A549 (cell line): Measurements from ENCODE around the gene ABHD2. TPM values are rescaled to one million over a fixed set of nuclear protein-coding genes. Genes with fewer than 3 reads are reported as not detected.
A peak's percentile ranks its signal among the peaks of the same experiment; 100 is the strongest.

Experiments used
- ATAC-seq, 2 experiments: fragments of 200-7000 bp in 1 of 2; fragments of >200 bp in 1 of 2; cut with Nextera tagmentation in 1 of 2; cut with Tn5 transposase in 1 of 2; 3 replicates each; pipeline versions ENCODE4 v1.8.0 to v1.9.1; 2018 to 2020; ENCODE audit warnings: mild to moderate bottlenecking in 1 of 2, moderate library complexity in 1 of 2
- CTCF ChIA-PET: fragments of 300-600 bp; sonication (Branson Sonifier 250); formaldehyde crosslinking; extraction: SDS; loops from one replicate; lab custom pipeline; 2021; ENCODE audit warnings: antibody characterized with exemption, inconsistent platforms; lab: Yijun Ruan, JAX
- POLR2A ChIA-PET: fragments of 350-600 bp; formaldehyde crosslinking; extraction: SDS; loops from one replicate; lab custom pipeline; 2021; ENCODE audit warnings: antibody characterized with exemption, inconsistent platforms; lab: Yijun Ruan, JAX
- DNase-seq, 2 experiments: peaks; one replicate each; pipeline versions ENCODE4 v3.0.0 to v3.0.0-alpha.2; 2011 to 2016; ENCODE audit warnings: low read depth in 1 of 2, low spot score in 1 of 2
- FAIRE-seq: peaks from 2 replicates; lab custom pipeline; 2011; peaks lifted over from hg19 to GRCh38; lab: Jason Lieb, UNC
- H3K27ac ChIP-seq, 2 experiments: fragments of >200 bp; sonication (Bioruptor Twin); formaldehyde crosslinking; 3 replicates each; pipeline ENCODE4 v1.5.1; 2016 to 2017
- H3K4me1 ChIP-seq: fragments of >200 bp; sonication (Bioruptor Twin); formaldehyde crosslinking; 3 replicates; pipeline ENCODE4 v1.6.1; 2016
- H3K4me2 ChIP-seq: fragments of >200 bp; sonication (Bioruptor Twin); formaldehyde crosslinking; 3 replicates; pipeline ENCODE4 v1.6.1; 2016
- H3K4me3 ChIP-seq: fragments of >200 bp; sonication (Bioruptor Twin); formaldehyde crosslinking; 3 replicates; pipeline ENCODE4 v1.5.1; 2016
- H3K9me3 ChIP-seq: fragments of >200 bp; sonication (Bioruptor Twin); formaldehyde crosslinking; 3 replicates; pipeline ENCODE4 v1.6.1; 2016
- CEBPB ChIP-seq, 2 experiments: fragments of >200 bp in 1 of 2; sonication (Bioruptor Twin) in 1 of 2; formaldehyde crosslinking in 1 of 2; IDR thresholded peaks; 2 replicates each; pipeline ENCODE4 v1.6.1; 2012 to 2016
- CHD4 ChIP-seq: fragments of 200-600 bp; sonication (generic); IDR thresholded peaks from 2 replicates; pipeline ENCODE4 v1.6.1; 2016; ENCODE audit warnings: antibody characterized with exemption, mild to moderate bottlenecking, borderline replicate concordance
- EHMT2 ChIP-seq: fragments of 200-600 bp; sonication (generic); IDR thresholded peaks from 2 replicates; pipeline ENCODE4 v1.6.1; 2016; ENCODE audit warnings: antibody characterized with exemption, low read depth, mild to moderate bottlenecking, moderate library complexity
- FOSL2 ChIP-seq, 2 experiments: fragments of 450-650 bp in 1 of 2; fragments of >200 bp in 1 of 2; sonication (Bioruptor Twin) in 1 of 2; formaldehyde crosslinking; IDR thresholded peaks; 2 replicates each; pipeline versions ENCODE4 v1.5.0 to v1.6.1; 2016 to 2020; ENCODE audit warnings: mild to moderate bottlenecking in 1 of 2, moderate library complexity in 1 of 2
- FOXS1 ChIP-seq: fragments of 250-450 bp; sonication (Bioruptor Pico); IDR thresholded peaks from 2 replicates; pipeline ENCODE4 v1.5.0; 2020; ENCODE audit warnings: mild to moderate bottlenecking, moderate library complexity
- HEYL ChIP-seq: fragments of 250-450 bp; sonication (Bioruptor Pico); IDR thresholded peaks from 2 replicates; pipeline ENCODE4 v1.8.0; 2021; ENCODE audit warnings: mild to moderate bottlenecking, moderate library complexity
- HOXB13 ChIP-seq: fragments of 250-450 bp; sonication (Bioruptor Pico); IDR thresholded peaks from 2 replicates; pipeline ENCODE4 v1.5.0; 2020; ENCODE audit warnings: low read depth, mild to moderate bottlenecking, moderate library complexity
- JUN ChIP-seq, 2 experiments: fragments of >200 bp; sonication (Bioruptor Twin); formaldehyde crosslinking; IDR thresholded peaks; 2 replicates in 1 of 2; 3 replicates in 1 of 2; pipeline ENCODE4 v1.6.1; 2016 to 2017
- KDM1A ChIP-seq: fragments of 200-600 bp; sonication (generic); IDR thresholded peaks from 2 replicates; pipeline ENCODE4 v1.6.1; 2016; ENCODE audit warnings: low read depth, mild to moderate bottlenecking
- MAFK ChIP-seq: fragments of 450-650 bp; IDR thresholded peaks from 2 replicates; pipeline ENCODE4 v1.6.1; 2014; ENCODE audit not compliant: partially characterized antibody
- MAZ ChIP-seq: fragments of 150-350 bp; IDR thresholded peaks from 2 replicates; pipeline ENCODE4 v1.6.1; 2014; ENCODE audit warnings: antibody characterized with exemption, low read depth, low read length, borderline replicate concordance
- MYC ChIP-seq: IDR thresholded peaks from 2 replicates; pipeline ENCODE4 v1.6.1; 2012; ENCODE audit warnings: mild to moderate bottlenecking, inconsistent platforms, low read length, improper control_type of control experiment, borderline replicate concordance
- POLR2AphosphoS2 ChIP-seq: conservative IDR thresholded peaks from 2 replicates; pipeline ENCODE4 v1.6.1; 2012; ENCODE audit warnings: low read length, improper control_type of control experiment, inconsistent platforms
- RAD21 ChIP-seq, 2 experiments: fragments of >200 bp in 1 of 2; sonication (Bioruptor Twin) in 1 of 2; formaldehyde crosslinking in 1 of 2; IDR thresholded peaks in 1 of 2; conservative IDR thresholded peaks in 1 of 2; 2 replicates in 1 of 2; 3 replicates in 1 of 2; pipeline ENCODE4 v1.6.1; 2012 to 2018; ENCODE audit warnings: inconsistent platforms in 1 of 2
- RARB ChIP-seq: fragments of 250-450 bp; sonication (Bioruptor Pico); IDR thresholded peaks from 2 replicates; pipeline ENCODE4 v1.8.0; 2021; ENCODE audit warnings: mild to moderate bottlenecking, moderate library complexity
- SMC3 ChIP-seq: fragments of >200 bp; sonication (Bioruptor Twin); formaldehyde crosslinking; IDR thresholded peaks from 3 replicates; pipeline ENCODE4 v1.6.1; 2018; ENCODE audit warnings: inconsistent platforms
- SREBF2 ChIP-seq: fragments of 450-650 bp; IDR thresholded peaks from 2 replicates; pipeline ENCODE4 v1.6.1; 2014; ENCODE audit warnings: mild to moderate bottlenecking, moderate library complexity
- ZC3H11A ChIP-seq: fragments of 450-650 bp; IDR thresholded peaks from 2 replicates; pipeline ENCODE4 v1.6.1; 2014; ENCODE audit warnings: antibody characterized with exemption, mild to moderate bottlenecking
- ZSCAN20 ChIP-seq: fragments of 250-450 bp; sonication (Bioruptor Pico); IDR thresholded peaks from 2 replicates; pipeline ENCODE4 v1.8.0; 2022; ENCODE audit warnings: mild to moderate bottlenecking, moderate library complexity
- WGBS: methylation state at CpG from one replicate; pipeline ENCODE4 v1.1.6; 2017; ENCODE audit errors: missing lambda C conversion rate; 5-methylcytosine and 5-hydroxymethylcytosine counted together
- polyA plus RNA-seq, 4 experiments: library from polyadenylated mRNA; depleted of rRNA in 3 of 4; stranded (reverse); fragments of >200 nt; fragmentation: RNase III in 1 of 4; extraction: RNeasy Plus Mini Kit Qiagen cat#74134 plus additional on column Dnase treatment in 1 of 4; gene quantifications; 2 replicates in 3 of 4; 3 replicates in 1 of 4; pipeline ENCODE4 v1.2.3, GENCODE V29; 2011 to 2017
- TF ChIP-seq, protein P1 (sequence below): fragments of 200-600 bp; sonication (generic); IDR thresholded peaks from 2 replicates; pipeline ENCODE4 v1.6.1; 2016; ENCODE audit warnings: antibody characterized with exemption, mild to moderate bottlenecking, moderate library complexity
- TF ChIP-seq, protein P2 (sequence below): fragments of >200 bp; sonication (Bioruptor Twin); formaldehyde crosslinking; IDR thresholded peaks from 3 replicates; pipeline ENCODE4 v1.6.1; 2016
- TF ChIP-seq, protein P3 (sequence below): fragments of >200 bp; sonication (Bioruptor Twin); formaldehyde crosslinking; IDR thresholded peaks from 3 replicates; pipeline ENCODE4 v1.5.1; 2016
- TF ChIP-seq, protein P4 (sequence below): fragments of 250-450 bp; sonication (Bioruptor Pico); IDR thresholded peaks from 2 replicates; pipeline ENCODE4 v1.5.0; 2021; ENCODE audit warnings: mild to moderate bottlenecking, moderate library complexity, borderline replicate concordance

ABHD2 gene
- polyA plus RNA-seq, 2 of the 4 experiments (the other 2 are of a cell fraction) = 36.2 to 63.3 TPM

DNA sequence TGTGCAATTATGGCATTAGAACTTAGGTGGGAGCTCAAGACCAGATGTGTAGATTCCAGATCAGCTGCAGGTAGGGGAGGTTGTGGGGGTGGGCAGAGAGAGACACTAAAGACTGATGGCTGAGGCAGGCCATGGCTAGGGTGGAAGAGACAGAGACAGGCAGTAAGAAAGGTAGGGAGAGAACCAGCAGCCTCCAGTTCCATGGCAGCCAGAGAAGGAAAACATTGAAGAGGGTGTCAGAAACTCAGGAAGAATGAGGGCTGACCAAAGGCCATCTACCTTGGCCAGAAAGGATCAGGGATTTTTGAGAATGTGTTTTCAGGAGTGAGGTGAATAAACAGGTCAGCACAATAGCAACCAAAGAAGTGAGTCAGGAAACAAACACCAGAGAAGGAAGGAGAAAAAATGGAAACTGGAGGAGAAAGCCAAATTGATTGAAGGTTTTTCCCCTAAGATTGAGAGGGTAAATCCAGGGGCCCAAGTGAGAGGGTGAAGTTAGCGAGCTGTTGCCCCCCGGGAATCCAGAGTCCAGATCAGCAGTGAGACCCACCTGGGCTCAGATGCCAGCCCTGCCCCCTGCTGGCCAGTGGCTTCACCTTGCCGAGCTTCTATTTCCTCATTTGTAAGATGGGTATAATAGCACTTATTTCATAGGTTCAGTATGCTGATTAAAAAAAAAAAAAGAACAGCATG, 41.0 kb downstream of the ABHD2 start:
- DNase-seq (peak; percentile 63 to 68), FAIRE-seq (no peak), ATAC-seq (peak; percentile 60 to 79; a peak in 3 of 6 replicates)
- H3K9me3 ChIP-seq = no peaks in the 10 kb centered on the region
- POLR2A ChIA-PET = interaction anchor here (0.9 to 2.4 kb wide), 3 partner anchors 41 to 224 kb away, joined by 4 to 12 read pairs (median 6); partner anchors contain the start of gene ABHD2
- H3K4me3 ChIP-seq = no peak overlapping the region
- H3K4me2 ChIP-seq = peak overlapping the region; percentile 41
- CTCF ChIA-PET = interaction anchor here (0.6 to 19.0 kb wide), 40 partner anchors 9 to 884 kb away, joined by 3 to 380 read pairs (median 6); partner anchors contain the start of gene ABHD2
- TF ChIP-seq RAD21 (conservative IDR thresholded peaks at IDR 0.05 in 1 of 2, IDR thresholded peaks at IDR 0.05 in 1 of 2) = peak; percentile 84 to 86
- TF ChIP-seq, protein P1, sequence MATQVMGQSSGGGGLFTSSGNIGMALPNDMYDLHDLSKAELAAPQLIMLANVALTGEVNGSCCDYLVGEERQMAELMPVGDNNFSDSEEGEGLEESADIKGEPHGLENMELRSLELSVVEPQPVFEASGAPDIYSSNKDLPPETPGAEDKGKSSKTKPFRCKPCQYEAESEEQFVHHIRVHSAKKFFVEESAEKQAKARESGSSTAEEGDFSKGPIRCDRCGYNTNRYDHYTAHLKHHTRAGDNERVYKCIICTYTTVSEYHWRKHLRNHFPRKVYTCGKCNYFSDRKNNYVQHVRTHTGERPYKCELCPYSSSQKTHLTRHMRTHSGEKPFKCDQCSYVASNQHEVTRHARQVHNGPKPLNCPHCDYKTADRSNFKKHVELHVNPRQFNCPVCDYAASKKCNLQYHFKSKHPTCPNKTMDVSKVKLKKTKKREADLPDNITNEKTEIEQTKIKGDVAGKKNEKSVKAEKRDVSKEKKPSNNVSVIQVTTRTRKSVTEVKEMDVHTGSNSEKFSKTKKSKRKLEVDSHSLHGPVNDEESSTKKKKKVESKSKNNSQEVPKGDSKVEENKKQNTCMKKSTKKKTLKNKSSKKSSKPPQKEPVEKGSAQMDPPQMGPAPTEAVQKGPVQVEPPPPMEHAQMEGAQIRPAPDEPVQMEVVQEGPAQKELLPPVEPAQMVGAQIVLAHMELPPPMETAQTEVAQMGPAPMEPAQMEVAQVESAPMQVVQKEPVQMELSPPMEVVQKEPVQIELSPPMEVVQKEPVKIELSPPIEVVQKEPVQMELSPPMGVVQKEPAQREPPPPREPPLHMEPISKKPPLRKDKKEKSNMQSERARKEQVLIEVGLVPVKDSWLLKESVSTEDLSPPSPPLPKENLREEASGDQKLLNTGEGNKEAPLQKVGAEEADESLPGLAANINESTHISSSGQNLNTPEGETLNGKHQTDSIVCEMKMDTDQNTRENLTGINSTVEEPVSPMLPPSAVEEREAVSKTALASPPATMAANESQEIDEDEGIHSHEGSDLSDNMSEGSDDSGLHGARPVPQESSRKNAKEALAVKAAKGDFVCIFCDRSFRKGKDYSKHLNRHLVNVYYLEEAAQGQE = no peak
- TF ChIP-seq MAZ = no peak
- peak; percentile 93 for TF ChIP-seq SMC3
- TF ChIP-seq, protein P2, sequence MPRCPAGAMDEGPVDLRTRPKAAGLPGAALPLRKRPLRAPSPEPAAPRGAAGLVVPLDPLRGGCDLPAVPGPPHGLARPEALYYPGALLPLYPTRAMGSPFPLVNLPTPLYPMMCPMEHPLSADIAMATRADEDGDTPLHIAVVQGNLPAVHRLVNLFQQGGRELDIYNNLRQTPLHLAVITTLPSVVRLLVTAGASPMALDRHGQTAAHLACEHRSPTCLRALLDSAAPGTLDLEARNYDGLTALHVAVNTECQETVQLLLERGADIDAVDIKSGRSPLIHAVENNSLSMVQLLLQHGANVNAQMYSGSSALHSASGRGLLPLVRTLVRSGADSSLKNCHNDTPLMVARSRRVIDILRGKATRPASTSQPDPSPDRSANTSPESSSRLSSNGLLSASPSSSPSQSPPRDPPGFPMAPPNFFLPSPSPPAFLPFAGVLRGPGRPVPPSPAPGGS = no peak
- no peak for TF ChIP-seq HEYL (CRISPR knock-in tag)
- TF ChIP-seq FOSL2 (IDR thresholded peaks at IDR 0.05) = no peak
- TF ChIP-seq FOSL2 (CRISPR knock-in tag; IDR thresholded peaks at IDR 0.05) = no peak
- no peak for TF ChIP-seq KDM1A
- no peak for TF ChIP-seq ZSCAN20
- TF ChIP-seq EHMT2 = no peak
- no peak for TF ChIP-seq HOXB13
- no peak for TF ChIP-seq POLR2AphosphoS2
- no peak for TF ChIP-seq MYC
- peak in 1 of 2 experiments; percentile 18; a peak in 1 of 4 replicates for TF ChIP-seq CEBPB (IDR thresholded peaks at IDR 0.05)
- TF ChIP-seq, protein P3, sequence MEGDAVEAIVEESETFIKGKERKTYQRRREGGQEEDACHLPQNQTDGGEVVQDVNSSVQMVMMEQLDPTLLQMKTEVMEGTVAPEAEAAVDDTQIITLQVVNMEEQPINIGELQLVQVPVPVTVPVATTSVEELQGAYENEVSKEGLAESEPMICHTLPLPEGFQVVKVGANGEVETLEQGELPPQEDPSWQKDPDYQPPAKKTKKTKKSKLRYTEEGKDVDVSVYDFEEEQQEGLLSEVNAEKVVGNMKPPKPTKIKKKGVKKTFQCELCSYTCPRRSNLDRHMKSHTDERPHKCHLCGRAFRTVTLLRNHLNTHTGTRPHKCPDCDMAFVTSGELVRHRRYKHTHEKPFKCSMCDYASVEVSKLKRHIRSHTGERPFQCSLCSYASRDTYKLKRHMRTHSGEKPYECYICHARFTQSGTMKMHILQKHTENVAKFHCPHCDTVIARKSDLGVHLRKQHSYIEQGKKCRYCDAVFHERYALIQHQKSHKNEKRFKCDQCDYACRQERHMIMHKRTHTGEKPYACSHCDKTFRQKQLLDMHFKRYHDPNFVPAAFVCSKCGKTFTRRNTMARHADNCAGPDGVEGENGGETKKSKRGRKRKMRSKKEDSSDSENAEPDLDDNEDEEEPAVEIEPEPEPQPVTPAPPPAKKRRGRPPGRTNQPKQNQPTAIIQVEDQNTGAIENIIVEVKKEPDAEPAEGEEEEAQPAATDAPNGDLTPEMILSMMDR = peak; percentile 95
- peak; percentile 54 for TF ChIP-seq MAFK
- TF ChIP-seq SREBF2 = no peak
- no peak for TF ChIP-seq JUN (IDR thresholded peaks at IDR 0.05)
- TF ChIP-seq RARB = no peak
- no peak for TF ChIP-seq FOXS1 (CRISPR knock-in tag)
- TF ChIP-seq ZC3H11A = no peak
- TF ChIP-seq, protein P4, sequence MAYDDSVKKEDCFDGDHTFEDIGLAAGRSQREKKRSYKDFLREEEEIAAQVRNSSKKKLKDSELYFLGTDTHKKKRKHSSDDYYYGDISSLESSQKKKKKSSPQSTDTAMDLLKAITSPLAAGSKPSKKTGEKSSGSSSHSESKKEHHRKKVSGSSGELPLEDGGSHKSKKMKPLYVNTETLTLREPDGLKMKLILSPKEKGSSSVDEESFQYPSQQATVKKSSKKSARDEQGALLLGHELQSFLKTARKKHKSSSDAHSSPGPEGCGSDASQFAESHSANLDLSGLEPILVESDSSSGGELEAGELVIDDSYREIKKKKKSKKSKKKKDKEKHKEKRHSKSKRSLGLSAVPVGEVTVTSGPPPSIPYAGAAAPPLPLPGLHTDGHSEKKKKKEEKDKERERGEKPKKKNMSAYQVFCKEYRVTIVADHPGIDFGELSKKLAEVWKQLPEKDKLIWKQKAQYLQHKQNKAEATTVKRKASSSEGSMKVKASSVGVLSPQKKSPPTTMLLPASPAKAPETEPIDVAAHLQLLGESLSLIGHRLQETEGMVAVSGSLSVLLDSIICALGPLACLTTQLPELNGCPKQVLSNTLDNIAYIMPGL (CRISPR knock-in tag) = no peak
- no peak for TF ChIP-seq CHD4
- H3K27ac ChIP-seq = peak overlapping the region; percentile 69 to 74
- H3K4me1 ChIP-seq = peaks cover 57% of the 10 kb centered on the region
- WGBS = 22% methylated on average over 3 of the region's 3 CpGs
